WTC11 (cell line): ENCODE measurements around the gene SSNA1. TPM values are rescaled to one million over a fixed set of nuclear protein-coding genes. Genes with fewer than 3 reads are reported as not detected.

Experiments
- ATAC-seq: fragments of 200-7000 bp; cut with Tn5 transposase; 2 replicates; pipeline ENCODE4 v1.10.0; 2021; ENCODE audit warnings: mild to moderate bottlenecking, moderate library complexity
- CTCF ChIA-PET: fragments of 300-600 bp; sonication (Branson Sonifier 250); formaldehyde crosslinking; loops from one replicate; lab custom pipeline; 2021; ENCODE audit warnings: antibody characterized with exemption; lab: Charles Lee
- POLR2A ChIA-PET: fragments of 350-600 bp; sonication (Branson Sonifier 250); formaldehyde crosslinking; loops from one replicate; lab custom pipeline; 2021; ENCODE audit warnings: antibody characterized with exemption; lab: Charles Lee
- DNase-seq: peaks from one replicate; pipeline ENCODE4 v3.0.0; 2021; ENCODE audit warnings: low spot score
- H3K27ac Mint-ChIP-seq: 2 replicates; pipeline ENCODE4 v1.8.0; 2021; ENCODE audit warnings: mixed read lengths
- H3K27me3 Mint-ChIP-seq: 2 replicates; pipeline ENCODE4 v1.8.0; 2021; ENCODE audit warnings: low read depth, mild to moderate bottlenecking, moderate library complexity, mixed read lengths
- H3K36me3 Mint-ChIP-seq: 2 replicates; pipeline ENCODE4 v1.8.0; 2021; ENCODE audit warnings: mixed read lengths
- H3K4me1 Mint-ChIP-seq: 2 replicates; pipeline ENCODE4 v1.8.0; 2022; ENCODE audit warnings: mixed read lengths
- H3K4me3 Mint-ChIP-seq: 2 replicates; pipeline ENCODE4 v1.8.0; 2021; ENCODE audit warnings: mild to moderate bottlenecking, moderate library complexity, mixed read lengths
- H3K9me3 Mint-ChIP-seq: 2 replicates; pipeline ENCODE4 v1.8.0; 2021; ENCODE audit warnings: mixed read lengths
- CBFB ChIP-seq: sonication (generic); formaldehyde crosslinking; IDR thresholded peaks from 2 replicates; pipeline ENCODE4 v1.8.1; 2022; ENCODE audit warnings: mild to moderate bottlenecking, low read depth, missing genetic modification reagents
- CREB1 ChIP-seq: sonication (generic); formaldehyde crosslinking; IDR thresholded peaks from 2 replicates; pipeline ENCODE4 v1.8.0; 2023; ENCODE audit warnings: mild to moderate bottlenecking, missing genetic modification reagents
- CREM ChIP-seq: sonication (generic); formaldehyde crosslinking; IDR thresholded peaks from 2 replicates; pipeline ENCODE4 v1.8.1; 2022; ENCODE audit warnings: mild to moderate bottlenecking, missing genetic modification reagents, moderate library complexity
- EMX1 ChIP-seq: fragments of 250-450 bp; sonication (Bioruptor Pico); IDR thresholded peaks from 2 replicates; pipeline ENCODE4 v1.8.0; 2021; ENCODE audit warnings: mild to moderate bottlenecking
- FOXJ3 ChIP-seq: sonication (generic); formaldehyde crosslinking; IDR thresholded peaks from 2 replicates; pipeline ENCODE4 v1.9.0; 2021; ENCODE audit warnings: missing genetic modification reagents, mild to moderate bottlenecking, borderline replicate concordance
- JUN ChIP-seq: sonication (generic); formaldehyde crosslinking; IDR thresholded peaks from 2 replicates; pipeline ENCODE4 v1.8.0; 2023; ENCODE audit warnings: mild to moderate bottlenecking, missing genetic modification reagents
- MXD4 ChIP-seq: fragments of 250-450 bp; sonication (Bioruptor Pico); IDR thresholded peaks from 2 replicates; pipeline ENCODE4 v1.8.0; 2021; ENCODE audit warnings: mild to moderate bottlenecking, moderate library complexity, borderline replicate concordance
- NR2C2 ChIP-seq: sonication (generic); formaldehyde crosslinking; IDR thresholded peaks from 2 replicates; pipeline ENCODE4 v1.8.0; 2022; ENCODE audit warnings: mild to moderate bottlenecking, missing genetic modification reagents
- RORB ChIP-seq: fragments of 250-450 bp; sonication (Bioruptor Pico); IDR thresholded peaks from 2 replicates; pipeline ENCODE4 v1.9.0; 2021; ENCODE audit warnings: mild to moderate bottlenecking
- TP53 ChIP-seq: sonication (generic); formaldehyde crosslinking; IDR thresholded peaks from 2 replicates; pipeline ENCODE4 v1.8.1; 2023; ENCODE audit warnings: mild to moderate bottlenecking, missing genetic modification reagents
- ZNF121 ChIP-seq: sonication (generic); formaldehyde crosslinking; IDR thresholded peaks from 2 replicates; pipeline ENCODE4 v1.8.0; 2023; ENCODE audit warnings: missing genetic modification reagents
- total RNA-seq: library from RNA; stranded (reverse); gene quantifications from 3 replicates; pipeline ENCODE4 v1.2.3, GENCODE V29; 2021
- TF ChIP-seq, protein P1 (sequence below): sonication (generic); formaldehyde crosslinking; IDR thresholded peaks from 2 replicates; pipeline ENCODE4 v1.8.1; 2022; ENCODE audit warnings: low read depth, mild to moderate bottlenecking, moderate library complexity, missing genetic modification reagents, borderline replicate concordance
- TF ChIP-seq, protein P2 (sequence below): sonication (generic); formaldehyde crosslinking; IDR thresholded peaks from 2 replicates; pipeline ENCODE4 v1.8.1; 2023; ENCODE audit warnings: mild to moderate bottlenecking, missing genetic modification reagents, borderline replicate concordance
- TF ChIP-seq, protein P3 (sequence below): sonication (generic); formaldehyde crosslinking; conservative IDR thresholded peaks from 2 replicates; pipeline ENCODE4 v1.8.1; 2022; ENCODE audit warnings: mild to moderate bottlenecking, missing genetic modification reagents
- TF ChIP-seq, protein P4 (sequence below): sonication (generic); formaldehyde crosslinking; IDR thresholded peaks from 2 replicates; pipeline ENCODE4 v1.8.0; 2023; ENCODE audit warnings: missing genetic modification reagents, mild to moderate bottlenecking, borderline replicate concordance
- TF ChIP-seq, protein P5 (sequence below): sonication (generic); formaldehyde crosslinking; IDR thresholded peaks from 2 replicates; pipeline ENCODE4 v1.8.0; 2022; ENCODE audit warnings: mild to moderate bottlenecking, missing genetic modification reagents
- TF ChIP-seq, protein P6 (sequence below): fragments of 250-450 bp; sonication (Bioruptor Pico); IDR thresholded peaks from 2 replicates; pipeline ENCODE4 v1.8.0; 2021; ENCODE audit warnings: mild to moderate bottlenecking
- TF ChIP-seq, protein P7 (sequence below): sonication (generic); formaldehyde crosslinking; IDR thresholded peaks from 2 replicates; pipeline ENCODE4 v1.8.1; 2022; ENCODE audit warnings: missing genetic modification reagents, borderline replicate concordance

The SSNA1 gene
- total RNA-seq, 1 experiment from 2014 or later = 102 TPM

DNA sequence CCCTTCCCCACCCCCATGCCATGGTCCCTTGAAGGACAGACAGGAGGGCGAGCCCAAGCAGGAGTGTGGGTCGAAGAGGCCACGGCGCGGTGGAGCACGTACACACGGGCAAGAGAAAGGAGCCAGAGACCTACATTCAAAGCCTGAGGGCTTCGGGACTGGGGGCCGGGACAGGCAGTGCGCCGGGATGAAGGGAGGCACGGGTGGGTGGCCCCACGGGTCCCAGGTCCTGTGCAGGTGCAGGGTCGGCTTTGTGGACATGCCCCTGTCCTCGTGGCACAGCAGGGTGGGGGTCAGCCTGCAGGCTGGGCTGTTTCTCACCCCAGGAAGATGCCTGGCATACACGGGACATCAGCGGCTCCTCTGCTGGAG is 28.4 kb upstream of the SSNA1 start:
- ChIA-PET POLR2A (no interaction called here), CTCF (interaction anchor here (2.0 to 3.7 kb wide), 3 partner anchors 16 to 131 kb away, joined by 4 to 40 read pairs (median 18); no protein-coding TSS in a partner anchor)
- no peaks in the 10 kb centered on the region for H3K4me1 Mint-ChIP-seq
- H3K9me3 Mint-ChIP-seq = no peaks in the 10 kb centered on the region
- DNase-seq (no peak), ATAC-seq (no peak)
- TF ChIP-seq, protein P1, sequence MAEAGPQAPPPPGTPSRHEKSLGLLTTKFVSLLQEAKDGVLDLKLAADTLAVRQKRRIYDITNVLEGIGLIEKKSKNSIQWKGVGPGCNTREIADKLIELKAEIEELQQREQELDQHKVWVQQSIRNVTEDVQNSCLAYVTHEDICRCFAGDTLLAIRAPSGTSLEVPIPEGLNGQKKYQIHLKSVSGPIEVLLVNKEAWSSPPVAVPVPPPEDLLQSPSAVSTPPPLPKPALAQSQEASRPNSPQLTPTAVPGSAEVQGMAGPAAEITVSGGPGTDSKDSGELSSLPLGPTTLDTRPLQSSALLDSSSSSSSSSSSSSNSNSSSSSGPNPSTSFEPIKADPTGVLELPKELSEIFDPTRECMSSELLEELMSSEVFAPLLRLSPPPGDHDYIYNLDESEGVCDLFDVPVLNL (CRISPR knock-in tag) = no peak
- TF ChIP-seq, protein P2, sequence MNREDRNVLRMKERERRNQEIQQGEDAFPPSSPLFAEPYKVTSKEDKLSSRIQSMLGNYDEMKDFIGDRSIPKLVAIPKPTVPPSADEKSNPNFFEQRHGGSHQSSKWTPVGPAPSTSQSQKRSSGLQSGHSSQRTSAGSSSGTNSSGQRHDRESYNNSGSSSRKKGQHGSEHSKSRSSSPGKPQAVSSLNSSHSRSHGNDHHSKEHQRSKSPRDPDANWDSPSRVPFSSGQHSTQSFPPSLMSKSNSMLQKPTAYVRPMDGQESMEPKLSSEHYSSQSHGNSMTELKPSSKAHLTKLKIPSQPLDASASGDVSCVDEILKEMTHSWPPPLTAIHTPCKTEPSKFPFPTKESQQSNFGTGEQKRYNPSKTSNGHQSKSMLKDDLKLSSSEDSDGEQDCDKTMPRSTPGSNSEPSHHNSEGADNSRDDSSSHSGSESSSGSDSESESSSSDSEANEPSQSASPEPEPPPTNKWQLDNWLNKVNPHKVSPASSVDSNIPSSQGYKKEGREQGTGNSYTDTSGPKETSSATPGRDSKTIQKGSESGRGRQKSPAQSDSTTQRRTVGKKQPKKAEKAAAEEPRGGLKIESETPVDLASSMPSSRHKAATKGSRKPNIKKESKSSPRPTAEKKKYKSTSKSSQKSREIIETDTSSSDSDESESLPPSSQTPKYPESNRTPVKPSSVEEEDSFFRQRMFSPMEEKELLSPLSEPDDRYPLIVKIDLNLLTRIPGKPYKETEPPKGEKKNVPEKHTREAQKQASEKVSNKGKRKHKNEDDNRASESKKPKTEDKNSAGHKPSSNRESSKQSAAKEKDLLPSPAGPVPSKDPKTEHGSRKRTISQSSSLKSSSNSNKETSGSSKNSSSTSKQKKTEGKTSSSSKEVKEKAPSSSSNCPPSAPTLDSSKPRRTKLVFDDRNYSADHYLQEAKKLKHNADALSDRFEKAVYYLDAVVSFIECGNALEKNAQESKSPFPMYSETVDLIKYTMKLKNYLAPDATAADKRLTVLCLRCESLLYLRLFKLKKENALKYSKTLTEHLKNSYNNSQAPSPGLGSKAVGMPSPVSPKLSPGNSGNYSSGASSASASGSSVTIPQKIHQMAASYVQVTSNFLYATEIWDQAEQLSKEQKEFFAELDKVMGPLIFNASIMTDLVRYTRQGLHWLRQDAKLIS = no peak
- TF ChIP-seq CBFB = no peak
- TF ChIP-seq MXD4 (CRISPR knock-in tag) = no peak
- TF ChIP-seq, protein P3, sequence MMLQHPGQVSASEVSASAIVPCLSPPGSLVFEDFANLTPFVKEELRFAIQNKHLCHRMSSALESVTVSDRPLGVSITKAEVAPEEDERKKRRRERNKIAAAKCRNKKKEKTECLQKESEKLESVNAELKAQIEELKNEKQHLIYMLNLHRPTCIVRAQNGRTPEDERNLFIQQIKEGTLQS (CRISPR knock-in tag) = no peak
- TF ChIP-seq TP53 (CRISPR knock-in tag) = no peak
- no peak for TF ChIP-seq ZNF121
- no peak overlapping the region for H3K4me3 Mint-ChIP-seq
- no peak overlapping the region for H3K27ac Mint-ChIP-seq
- no peaks in the 10 kb centered on the region for H3K36me3 Mint-ChIP-seq
- peaks cover 85% of the 10 kb centered on the region for H3K27me3 Mint-ChIP-seq

DNA sequence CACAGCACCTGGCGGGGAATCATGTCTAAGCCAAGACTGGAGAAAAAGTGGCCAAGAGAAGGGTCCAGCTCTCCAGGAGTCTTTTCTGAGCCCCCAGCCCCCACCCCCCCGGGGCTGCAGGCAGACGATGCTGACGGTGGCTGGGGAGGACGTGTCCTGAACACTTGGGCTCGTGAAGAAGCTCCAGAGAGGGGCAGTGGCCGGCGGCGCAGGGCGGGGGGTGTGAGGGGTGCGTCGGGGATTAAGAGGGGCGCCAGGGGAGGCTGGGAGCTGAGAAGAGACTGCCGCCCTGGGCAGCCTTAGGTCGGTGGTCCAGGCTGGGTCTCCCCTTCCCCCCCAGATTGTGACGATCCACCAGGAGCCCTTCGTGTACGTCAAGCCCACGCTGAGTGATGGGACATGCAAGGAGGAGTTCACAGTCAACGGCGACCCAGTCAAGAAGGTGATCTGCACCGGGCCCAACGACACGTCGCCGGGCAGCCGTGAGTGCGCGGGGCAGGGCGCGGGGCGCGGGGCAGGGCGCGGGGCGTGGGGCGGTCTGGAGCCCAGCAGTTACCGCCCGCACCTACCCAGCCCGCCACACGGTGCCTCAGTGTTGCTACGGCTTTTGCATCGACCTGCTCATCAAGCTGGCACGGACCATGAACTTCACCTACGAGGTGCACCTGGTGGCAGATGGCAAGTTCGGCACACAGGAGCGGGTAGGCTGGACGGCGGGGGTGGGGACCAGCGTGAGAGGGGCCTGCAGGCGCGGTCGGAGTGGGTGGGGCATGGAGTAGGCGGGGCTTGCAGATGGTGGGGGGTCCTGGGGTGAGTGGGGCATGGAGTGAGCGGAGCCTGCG is 27.5 kb upstream of the SSNA1 start:
- Mint-ChIP-seq H3K4me1 (no peaks in the 10 kb centered on the region), H3K9me3 (no peaks in the 10 kb centered on the region), H3K27ac (no peak overlapping the region), H3K4me3 (peak overlapping the region; percentile 16; the same call in 1 of the 2 replicates), H3K36me3 (no peaks in the 10 kb centered on the region), H3K27me3 (peaks cover 84% of the 10 kb centered on the region)
- ATAC-seq = peak; percentile 14
- CTCF ChIA-PET = interaction anchor here (0.5 to 3.7 kb wide), 6 partner anchors 9 to 80 kb away, joined by 3 to 40 read pairs (median 6); partner anchors contain the start of gene TUBB4B
- no peak for DNase-seq
- POLR2A ChIA-PET = interaction anchor here (1.0 kb wide), 1 partner anchor 93 kb away, joined by 3 read pairs; no protein-coding TSS in a partner anchor
- no peak for TF ChIP-seq CREM (CRISPR knock-in tag)
- TF ChIP-seq CREB1 (CRISPR knock-in tag) = no peak
- TF ChIP-seq TP53 (CRISPR knock-in tag) = no peak
- TF ChIP-seq, protein P4, sequence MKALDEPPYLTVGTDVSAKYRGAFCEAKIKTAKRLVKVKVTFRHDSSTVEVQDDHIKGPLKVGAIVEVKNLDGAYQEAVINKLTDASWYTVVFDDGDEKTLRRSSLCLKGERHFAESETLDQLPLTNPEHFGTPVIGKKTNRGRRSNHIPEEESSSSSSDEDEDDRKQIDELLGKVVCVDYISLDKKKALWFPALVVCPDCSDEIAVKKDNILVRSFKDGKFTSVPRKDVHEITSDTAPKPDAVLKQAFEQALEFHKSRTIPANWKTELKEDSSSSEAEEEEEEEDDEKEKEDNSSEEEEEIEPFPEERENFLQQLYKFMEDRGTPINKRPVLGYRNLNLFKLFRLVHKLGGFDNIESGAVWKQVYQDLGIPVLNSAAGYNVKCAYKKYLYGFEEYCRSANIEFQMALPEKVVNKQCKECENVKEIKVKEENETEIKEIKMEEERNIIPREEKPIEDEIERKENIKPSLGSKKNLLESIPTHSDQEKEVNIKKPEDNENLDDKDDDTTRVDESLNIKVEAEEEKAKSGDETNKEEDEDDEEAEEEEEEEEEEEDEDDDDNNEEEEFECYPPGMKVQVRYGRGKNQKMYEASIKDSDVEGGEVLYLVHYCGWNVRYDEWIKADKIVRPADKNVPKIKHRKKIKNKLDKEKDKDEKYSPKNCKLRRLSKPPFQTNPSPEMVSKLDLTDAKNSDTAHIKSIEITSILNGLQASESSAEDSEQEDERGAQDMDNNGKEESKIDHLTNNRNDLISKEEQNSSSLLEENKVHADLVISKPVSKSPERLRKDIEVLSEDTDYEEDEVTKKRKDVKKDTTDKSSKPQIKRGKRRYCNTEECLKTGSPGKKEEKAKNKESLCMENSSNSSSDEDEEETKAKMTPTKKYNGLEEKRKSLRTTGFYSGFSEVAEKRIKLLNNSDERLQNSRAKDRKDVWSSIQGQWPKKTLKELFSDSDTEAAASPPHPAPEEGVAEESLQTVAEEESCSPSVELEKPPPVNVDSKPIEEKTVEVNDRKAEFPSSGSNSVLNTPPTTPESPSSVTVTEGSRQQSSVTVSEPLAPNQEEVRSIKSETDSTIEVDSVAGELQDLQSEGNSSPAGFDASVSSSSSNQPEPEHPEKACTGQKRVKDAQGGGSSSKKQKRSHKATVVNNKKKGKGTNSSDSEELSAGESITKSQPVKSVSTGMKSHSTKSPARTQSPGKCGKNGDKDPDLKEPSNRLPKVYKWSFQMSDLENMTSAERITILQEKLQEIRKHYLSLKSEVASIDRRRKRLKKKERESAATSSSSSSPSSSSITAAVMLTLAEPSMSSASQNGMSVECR = no peak
- TF ChIP-seq, protein P1 (CRISPR knock-in tag) = no peak
- TF ChIP-seq, protein P5, sequence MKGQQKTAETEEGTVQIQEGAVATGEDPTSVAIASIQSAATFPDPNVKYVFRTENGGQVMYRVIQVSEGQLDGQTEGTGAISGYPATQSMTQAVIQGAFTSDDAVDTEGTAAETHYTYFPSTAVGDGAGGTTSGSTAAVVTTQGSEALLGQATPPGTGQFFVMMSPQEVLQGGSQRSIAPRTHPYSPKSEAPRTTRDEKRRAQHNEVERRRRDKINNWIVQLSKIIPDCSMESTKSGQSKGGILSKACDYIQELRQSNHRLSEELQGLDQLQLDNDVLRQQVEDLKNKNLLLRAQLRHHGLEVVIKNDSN (CRISPR knock-in tag) = no peak
- TF ChIP-seq NR2C2 (CRISPR knock-in tag) = no peak
- TF ChIP-seq, protein P6, sequence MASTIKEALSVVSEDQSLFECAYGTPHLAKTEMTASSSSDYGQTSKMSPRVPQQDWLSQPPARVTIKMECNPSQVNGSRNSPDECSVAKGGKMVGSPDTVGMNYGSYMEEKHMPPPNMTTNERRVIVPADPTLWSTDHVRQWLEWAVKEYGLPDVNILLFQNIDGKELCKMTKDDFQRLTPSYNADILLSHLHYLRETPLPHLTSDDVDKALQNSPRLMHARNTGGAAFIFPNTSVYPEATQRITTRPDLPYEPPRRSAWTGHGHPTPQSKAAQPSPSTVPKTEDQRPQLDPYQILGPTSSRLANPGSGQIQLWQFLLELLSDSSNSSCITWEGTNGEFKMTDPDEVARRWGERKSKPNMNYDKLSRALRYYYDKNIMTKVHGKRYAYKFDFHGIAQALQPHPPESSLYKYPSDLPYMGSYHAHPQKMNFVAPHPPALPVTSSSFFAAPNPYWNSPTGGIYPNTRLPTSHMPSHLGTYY (CRISPR knock-in tag) = no peak
- TF ChIP-seq, protein P7, sequence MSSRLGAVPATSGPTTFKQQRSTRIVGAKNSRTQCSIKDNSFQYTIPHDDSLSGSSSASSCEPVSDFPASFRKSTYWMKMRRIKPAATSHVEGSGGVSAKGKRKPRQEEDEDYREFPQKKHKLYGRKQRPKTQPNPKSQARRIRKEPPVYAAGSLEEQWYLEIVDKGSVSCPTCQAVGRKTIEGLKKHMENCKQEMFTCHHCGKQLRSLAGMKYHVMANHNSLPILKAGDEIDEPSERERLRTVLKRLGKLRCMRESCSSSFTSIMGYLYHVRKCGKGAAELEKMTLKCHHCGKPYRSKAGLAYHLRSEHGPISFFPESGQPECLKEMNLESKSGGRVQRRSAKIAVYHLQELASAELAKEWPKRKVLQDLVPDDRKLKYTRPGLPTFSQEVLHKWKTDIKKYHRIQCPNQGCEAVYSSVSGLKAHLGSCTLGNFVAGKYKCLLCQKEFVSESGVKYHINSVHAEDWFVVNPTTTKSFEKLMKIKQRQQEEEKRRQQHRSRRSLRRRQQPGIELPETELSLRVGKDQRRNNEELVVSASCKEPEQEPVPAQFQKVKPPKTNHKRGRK (CRISPR knock-in tag) = no peak
- TF ChIP-seq JUN (CRISPR knock-in tag) = no peak
- no peak for TF ChIP-seq FOXJ3 (CRISPR knock-in tag)
- TF ChIP-seq RORB (CRISPR knock-in tag) = no peak
- TF ChIP-seq EMX1 (CRISPR knock-in tag) = no peak
